ENCODE measurements around the gene IRF8.

Gene IRF8

GRCh38 chr16:85908889-85909589, 10.1 kb downstream of the IRF8 start:
- no peak overlapping the region for H3K4me2 ChIP-seq (ENCODE audit: low read length, poor library complexity, severe bottlenecking)
- 94% methylated on average over 10 of the region's 10 CpGs for WGBS
- no peak overlapping the region for H3K14ac ChIP-seq (ENCODE audit: low read length in 2 of 2)
- H2AFZ ChIP-seq (ENCODE audit: low read depth, low read length), result no peak overlapping the region
- H3K23ac ChIP-seq (ENCODE audit: low read length in 2 of 2), result no peak overlapping the region
- H3K4me1 ChIP-seq (ENCODE audit: control insufficient read depth, insufficient read depth, low read depth, low read length), result peaks cover 2% of the 10 kb centered on the region
- no peak overlapping the region for H3K4ac ChIP-seq (ENCODE audit: low read depth in 1 of 2, low read length in 2 of 2)
- no peak overlapping the region for H2AK5ac ChIP-seq (ENCODE audit: low read length, severe bottlenecking)
- H3K79me1 ChIP-seq (replicated peaks; ENCODE audit: low read length, poor library complexity, severe bottlenecking), result no peaks in the 10 kb centered on the region
- no peak overlapping the region for H2BK120ac ChIP-seq (ENCODE audit: low read depth, low read length)
- H3K4me3 ChIP-seq (ENCODE audit: insufficient read depth in 1 of 2, low read depth in 1 of 2, low read length in 2 of 2), result no peak overlapping the region
- no peak overlapping the region for H3K27ac ChIP-seq (ENCODE audit: low read length, poor library complexity, severe bottlenecking)
- no peaks in the 10 kb centered on the region for H3K36me3 ChIP-seq (ENCODE audit: control insufficient read depth in 1 of 2, insufficient read depth in 2 of 2, low read depth in 1 of 2, low read length in 2 of 2)
- no peak overlapping the region for H3K9ac ChIP-seq (ENCODE audit: low read length)
- H2BK5ac ChIP-seq (ENCODE audit: low read depth, low read length, poor library complexity, severe bottlenecking), result no peak overlapping the region
- no peak overlapping the region for H4K8ac ChIP-seq (ENCODE audit: low read length)
- no peak overlapping the region for H2BK15ac ChIP-seq (ENCODE audit: low read depth, poor library complexity, severe bottlenecking)
- no peak overlapping the region for H2BK12ac ChIP-seq (ENCODE audit: low read length in 2 of 2)
- H4K91ac ChIP-seq (ENCODE audit: low read length), result no peak overlapping the region
- H3K27me3 ChIP-seq (ENCODE audit: control insufficient read depth in 1 of 2, insufficient read depth in 1 of 2, low read length in 2 of 2), result peaks cover 9 to 53% of the 10 kb centered on the region in 2 experiments
- no peak for DNase-seq
- H3K9me3 ChIP-seq (ENCODE audit: control insufficient read depth, low read length), result no peaks in the 10 kb centered on the region
- no peak overlapping the region for H3K18ac ChIP-seq (ENCODE audit: low read depth in 1 of 2, low read length in 2 of 2)

- Histone ChIP-seq H3K27me3 (ENCODE audit: control insufficient read depth in 1 of 2, insufficient read depth in 1 of 2, low read length in 2 of 2) (peaks cover 8 to 45% of the 10 kb centered on the region in 2 experiments), H3K9ac (ENCODE audit: low read length) (no peak overlapping the region), H2BK120ac (ENCODE audit: low read depth, low read length) (no peak overlapping the region), H3K14ac (ENCODE audit: low read length in 2 of 2) (no peak overlapping the region), H4K91ac (ENCODE audit: low read length) (no peak overlapping the region), H3K4me2 (ENCODE audit: low read length, poor library complexity, severe bottlenecking) (no peak overlapping the region), H3K27ac (ENCODE audit: low read length, poor library complexity, severe bottlenecking) (no peak overlapping the region), H3K4ac (ENCODE audit: low read depth in 1 of 2, low read length in 2 of 2) (no peak overlapping the region), H2BK12ac (ENCODE audit: low read length in 2 of 2) (no peak overlapping the region), H2BK5ac (ENCODE audit: low read depth, low read length, poor library complexity, severe bottlenecking) (no peak overlapping the region), H2BK15ac (ENCODE audit: low read depth, poor library complexity, severe bottlenecking) (no peak overlapping the region), H3K23ac (ENCODE audit: low read length in 2 of 2) (no peak overlapping the region), H3K79me1 (replicated peaks; ENCODE audit: low read length, poor library complexity, severe bottlenecking) (no peaks in the 10 kb centered on the region), H3K4me3 (ENCODE audit: insufficient read depth in 1 of 2, low read depth in 1 of 2, low read length in 2 of 2) (no peak overlapping the region), H2AFZ (ENCODE audit: low read depth, low read length) (no peak overlapping the region), H4K8ac (ENCODE audit: low read length) (no peak overlapping the region), H3K18ac (ENCODE audit: low read depth in 1 of 2, low read length in 2 of 2) (no peak overlapping the region), H3K36me3 (ENCODE audit: control insufficient read depth in 1 of 2, insufficient read depth in 2 of 2, low read depth in 1 of 2, low read length in 2 of 2) (no peaks in the 10 kb centered on the region), H2AK5ac (ENCODE audit: low read length, severe bottlenecking) (no peak overlapping the region), H3K9me3 (ENCODE audit: control insufficient read depth, low read length) (no peaks in the 10 kb centered on the region), H3K4me1 (ENCODE audit: control insufficient read depth, insufficient read depth, low read depth, low read length) (peaks cover 3% of the 10 kb centered on the region)
- no peak for DNase-seq
- 92% methylated on average over 16 of the region's 17 CpGs for WGBS
Measured at GRCh38 chr16:85909932-85910853, 11.2 kb downstream of the IRF8 start.

- no peak overlapping the region for H3K4me3 ChIP-seq (ENCODE audit: insufficient read depth in 1 of 2, low read depth in 1 of 2, low read length in 2 of 2)
- no peak overlapping the region for H4K91ac ChIP-seq (ENCODE audit: low read length)
- no peak overlapping the region for H2BK12ac ChIP-seq (ENCODE audit: low read length in 2 of 2)
- H3K23ac ChIP-seq (ENCODE audit: low read length in 2 of 2), result no peak overlapping the region
- H3K4me1 ChIP-seq (ENCODE audit: control insufficient read depth, insufficient read depth, low read depth, low read length), result peaks cover 3% of the 10 kb centered on the region
- H3K18ac ChIP-seq (ENCODE audit: low read depth in 1 of 2, low read length in 2 of 2), result no peak overlapping the region
- H3K27me3 ChIP-seq (ENCODE audit: control insufficient read depth in 1 of 2, insufficient read depth in 1 of 2, low read length in 2 of 2), result peaks cover 8 to 45% of the 10 kb centered on the region in 2 experiments
- H3K9me3 ChIP-seq (ENCODE audit: control insufficient read depth, low read length), result no peaks in the 10 kb centered on the region
- WGBS, result 89% methylated on average over 6 of the region's 9 CpGs
- no peak overlapping the region for H3K4me2 ChIP-seq (ENCODE audit: low read length, poor library complexity, severe bottlenecking)
- no peaks in the 10 kb centered on the region for H3K36me3 ChIP-seq (ENCODE audit: control insufficient read depth in 1 of 2, insufficient read depth in 2 of 2, low read depth in 1 of 2, low read length in 2 of 2)
- no peak overlapping the region for H3K14ac ChIP-seq (ENCODE audit: low read length in 2 of 2)
- no peak overlapping the region for H2BK5ac ChIP-seq (ENCODE audit: low read depth, low read length, poor library complexity, severe bottlenecking)
- no peak overlapping the region for H4K8ac ChIP-seq (ENCODE audit: low read length)
- no peaks in the 10 kb centered on the region for H3K79me1 ChIP-seq (replicated peaks; ENCODE audit: low read length, poor library complexity, severe bottlenecking)
- H3K9ac ChIP-seq (ENCODE audit: low read length), result no peak overlapping the region
- H2BK15ac ChIP-seq (ENCODE audit: low read depth, poor library complexity, severe bottlenecking), result no peak overlapping the region
- no peak overlapping the region for H3K4ac ChIP-seq (ENCODE audit: low read depth in 1 of 2, low read length in 2 of 2)
- no peak overlapping the region for H2BK120ac ChIP-seq (ENCODE audit: low read depth, low read length)
- no peak overlapping the region for H3K27ac ChIP-seq (ENCODE audit: low read length, poor library complexity, severe bottlenecking)
- no peak overlapping the region for H2AK5ac ChIP-seq (ENCODE audit: low read length, severe bottlenecking)
- DNase-seq, result no peak
- H2AFZ ChIP-seq (ENCODE audit: low read depth, low read length), result no peak overlapping the region
Measured at GRCh38 chr16:85910854-85911247, 11.9 kb downstream of the IRF8 start.

GRCh38 chr16:85911251-85911930, 12.4 kb downstream of the IRF8 start:
- no peaks in the 10 kb centered on the region for H3K79me1 ChIP-seq (replicated peaks; ENCODE audit: low read length, poor library complexity, severe bottlenecking)
- no peak overlapping the region for H2BK5ac ChIP-seq (ENCODE audit: low read depth, low read length, poor library complexity, severe bottlenecking)
- H2BK15ac ChIP-seq (ENCODE audit: low read depth, poor library complexity, severe bottlenecking), result no peak overlapping the region
- no peak overlapping the region for H3K14ac ChIP-seq (ENCODE audit: low read length in 2 of 2)
- H2AK5ac ChIP-seq (ENCODE audit: low read length, severe bottlenecking), result no peak overlapping the region
- H3K4ac ChIP-seq (ENCODE audit: low read depth in 1 of 2, low read length in 2 of 2), result no peak overlapping the region
- no peak overlapping the region for H3K18ac ChIP-seq (ENCODE audit: low read depth in 1 of 2, low read length in 2 of 2)
- H2BK12ac ChIP-seq (ENCODE audit: low read length in 2 of 2), result no peak overlapping the region
- H3K27me3 ChIP-seq (ENCODE audit: control insufficient read depth in 1 of 2, insufficient read depth in 1 of 2, low read length in 2 of 2), result peaks cover 8 to 48% of the 10 kb centered on the region in 2 experiments
- H4K8ac ChIP-seq (ENCODE audit: low read length), result no peak overlapping the region
- no peak overlapping the region for H3K23ac ChIP-seq (ENCODE audit: low read length in 2 of 2)
- H2AFZ ChIP-seq (ENCODE audit: low read depth, low read length), result no peak overlapping the region
- no peak overlapping the region for H2BK120ac ChIP-seq (ENCODE audit: low read depth, low read length)
- no peak overlapping the region for H4K91ac ChIP-seq (ENCODE audit: low read length)
- H3K9me3 ChIP-seq (ENCODE audit: control insufficient read depth, low read length), result no peaks in the 10 kb centered on the region
- 90% methylated on average over 15 of the region's 15 CpGs for WGBS
- DNase-seq, result no peak
- peaks cover 2% of the 10 kb centered on the region for H3K4me1 ChIP-seq (ENCODE audit: control insufficient read depth, insufficient read depth, low read depth, low read length)
- no peaks in the 10 kb centered on the region for H3K36me3 ChIP-seq (ENCODE audit: control insufficient read depth in 1 of 2, insufficient read depth in 2 of 2, low read depth in 1 of 2, low read length in 2 of 2)
- H3K4me3 ChIP-seq (ENCODE audit: insufficient read depth in 1 of 2, low read depth in 1 of 2, low read length in 2 of 2), result no peak overlapping the region
- H3K4me2 ChIP-seq (ENCODE audit: low read length, poor library complexity, severe bottlenecking), result no peak overlapping the region
- no peak overlapping the region for H3K9ac ChIP-seq (ENCODE audit: low read length)
- no peak overlapping the region for H3K27ac ChIP-seq (ENCODE audit: low read length, poor library complexity, severe bottlenecking)
